Motor neuron (in vitro differentiated cells): ENCODE data around the gene IL1RL1. TPM values are rescaled to one million over a fixed set of nuclear protein-coding genes. Genes with fewer than 3 reads are reported as not detected.

Experiments
- ATAC-seq, 8 experiments: fragments of 200-7000 bp; cut with Tn5 transposase; replicated peaks in 6 of 8; 2 replicates each; pipeline ENCODE4 v1.8.0; 2021; ENCODE audit warnings: mild to moderate bottlenecking in 8 of 8, moderate library complexity in 8 of 8
- H3K27ac ChIP-seq, 2 donors: fragments of 250-450 bp; sonication (Bioruptor Pico); 2 replicates each; pipeline ENCODE4 v1.9.0; 2021; ENCODE audit warnings: antibody characterized with exemption in 2 of 2, mild to moderate bottlenecking in 2 of 2, moderate library complexity in 1 of 2
- H3K4me1 ChIP-seq, 2 donors: fragments of 250-450 bp; sonication (Bioruptor Pico); replicated peaks in 1 of 2; 2 replicates each; pipeline ENCODE4 v1.6.1; 2021; ENCODE audit warnings: antibody characterized with exemption in 2 of 2, mild to moderate bottlenecking in 2 of 2, moderate library complexity in 1 of 2
- H3K4me3 ChIP-seq, 5 donors: fragments of 250-450 bp; sonication (Bioruptor Pico); 2 replicates each; pipeline ENCODE4 v1.9.0; 2021; ENCODE audit warnings: antibody characterized with exemption in 5 of 5, mild to moderate bottlenecking in 5 of 5, moderate library complexity in 4 of 5
- WGBS, 10 experiments: fragments of 450-650 bp; shearing (Covaris generic); methylation state at CpG; one replicate each; pipeline ENCODE4 v1.0.0; 2022; 5-methylcytosine and 5-hydroxymethylcytosine counted together
- in situ Hi-C, 9 experiments: fragments of 400-800 bp; cut with MboI; loops; one replicate each; pipeline ENCODE4 v1.15.0; 2021; ENCODE audit warnings: low sequenced_read_pairs in 9 of 9, low pct_unique_long_range_greater_than_20kb in 2 of 9; ENCODE audit not compliant: unreplicated experiment in 9 of 9
- total RNA-seq, 8 experiments: library from RNA; unstranded; fragments of 300-600 nt; gene quantifications; 2 replicates each; pipeline versions ENCODE4 v1.2.3 to v1.2.4, GENCODE V29; 2022

The IL1RL1 gene
- total RNA-seq, 8 experiments from 2014 or later = 0.08 to 2.0 (median 0.34) TPM; not detected in 4

DNA sequence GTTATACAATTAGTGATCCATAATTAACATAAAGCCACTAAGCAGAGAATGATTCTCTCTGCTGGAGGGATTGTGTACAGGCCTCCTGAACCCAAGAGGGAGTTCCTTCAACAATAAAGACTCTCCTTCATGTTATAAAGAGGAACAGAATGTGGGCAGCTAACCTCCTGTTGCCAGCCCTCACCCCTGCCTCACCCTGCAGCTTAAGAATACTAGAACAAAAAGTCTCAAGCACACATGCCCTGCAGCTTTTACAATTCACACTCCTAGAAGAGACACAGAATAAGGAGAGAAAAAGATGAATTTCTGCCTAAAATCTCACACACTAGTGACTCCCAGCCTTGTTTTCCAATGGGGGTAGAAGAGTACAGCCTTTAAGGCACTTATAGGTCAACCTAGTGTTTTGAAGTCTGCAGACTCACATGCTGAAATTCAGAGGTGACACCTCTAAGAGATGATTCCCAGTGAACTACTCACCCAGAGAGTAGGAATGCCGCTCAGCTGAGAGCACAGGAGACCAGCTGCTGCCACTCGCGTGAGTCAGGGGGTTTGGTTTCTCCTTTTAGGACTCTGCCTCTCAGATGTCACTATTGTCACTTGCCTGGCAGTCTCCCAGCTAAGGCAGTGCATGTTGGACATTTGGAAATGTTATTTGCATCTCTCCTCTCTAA, 32.5 kb upstream of the IL1RL1 start:
- in situ Hi-C loops = no loop called here
- Histone ChIP-seq H3K4me1 (no peaks in the 10 kb centered on the region), H3K27ac (no peak overlapping the region), H3K4me3 (no peak overlapping the region)
- peak in 1 of 8 experiments; percentile 22 for ATAC-seq
- WGBS, 10 experiments = 20 to 80% (median 76%) methylated on average over 1 to 2 of the region's 3 CpGs; no CpG with 5 or more reads in 6 of the 10 experiments

DNA sequence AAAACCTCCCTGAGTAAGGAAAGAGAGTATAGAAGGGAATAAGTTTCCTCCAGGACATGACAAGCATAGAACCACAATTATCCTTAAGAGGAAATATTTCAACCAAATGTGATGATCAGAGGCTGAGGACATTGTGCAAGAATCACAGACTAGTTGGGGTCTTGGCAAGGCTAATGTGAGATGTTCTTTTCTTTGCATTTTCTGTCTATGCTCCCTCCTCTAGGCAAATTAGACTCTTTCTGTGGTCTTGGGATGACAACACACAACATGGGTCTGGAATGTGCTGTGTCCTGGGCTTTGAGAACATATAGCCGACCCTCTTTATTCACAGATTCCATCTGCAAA, 32.0 kb upstream of the IL1RL1 start:
- Histone ChIP-seq H3K4me1 (no peaks in the 10 kb centered on the region), H3K27ac (no peak overlapping the region), H3K4me3 (no peak overlapping the region)
- WGBS, 10 experiments = 0 to 100% (median 85%) methylated on average over 1 of the region's 1 CpG; no CpG with 5 or more reads in 4 of the 10 experiments
- in situ Hi-C loops = no loop called here
- ATAC-seq = no peak

- H3K27ac ChIP-seq = no peak overlapping the region
- no peak overlapping the region for H3K4me3 ChIP-seq
- H3K4me1 ChIP-seq = no peaks in the 10 kb centered on the region
- ATAC-seq = peak in 2 of 8 experiments; percentile 93 to 94
- 0 to 94% (median 68%) methylated on average over 2 of the region's 2 CpGs; no CpG with 5 or more reads in 4 of the 10 experiments for WGBS, 10 experiments
- in situ Hi-C loops = no loop called here
Measured at GRCh38 chr2:102282678-102283091, 28.7 kb upstream of the IL1RL1 start.

DNA sequence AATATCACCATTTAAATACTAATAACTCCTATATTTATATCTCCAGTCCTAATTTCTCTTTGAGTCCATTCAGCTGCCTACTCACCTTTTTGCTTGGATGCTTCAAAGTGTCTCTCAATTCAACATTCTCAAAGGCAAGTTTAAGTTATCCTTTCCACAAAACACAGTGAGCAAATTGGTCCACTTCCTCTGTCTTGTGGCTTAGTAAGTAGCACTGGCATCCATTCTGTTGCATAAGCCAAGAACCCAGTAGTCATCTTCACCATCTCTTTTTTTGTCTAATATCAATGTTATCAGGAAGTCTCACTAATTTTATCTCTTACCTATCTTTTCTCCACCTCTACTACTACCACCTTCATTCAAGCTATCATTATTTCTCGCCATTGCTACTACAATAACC, 27.4 kb upstream of the IL1RL1 start:
- Histone ChIP-seq H3K27ac (no peak overlapping the region), H3K4me3 (no peak overlapping the region), H3K4me1 (no peaks in the 10 kb centered on the region)
- in situ Hi-C loops = no loop called here
- no peak for ATAC-seq
- WGBS, 10 experiments = 50 to 100% (median 82%) methylated on average over 1 of the region's 1 CpG

GRCh38 chr2:102284611-102285010, 26.8 kb upstream of the IL1RL1 start:
- WGBS, 10 experiments = 62 to 100% (median 94%) methylated on average over 1 to 3 of the region's 3 CpGs; no CpG with 5 or more reads in 1 of the 10 experiments
- Histone ChIP-seq H3K4me1 (no peaks in the 10 kb centered on the region), H3K4me3 (no peak overlapping the region), H3K27ac (no peak overlapping the region)
- no peak for ATAC-seq
- in situ Hi-C loops = no loop called here

DNA sequence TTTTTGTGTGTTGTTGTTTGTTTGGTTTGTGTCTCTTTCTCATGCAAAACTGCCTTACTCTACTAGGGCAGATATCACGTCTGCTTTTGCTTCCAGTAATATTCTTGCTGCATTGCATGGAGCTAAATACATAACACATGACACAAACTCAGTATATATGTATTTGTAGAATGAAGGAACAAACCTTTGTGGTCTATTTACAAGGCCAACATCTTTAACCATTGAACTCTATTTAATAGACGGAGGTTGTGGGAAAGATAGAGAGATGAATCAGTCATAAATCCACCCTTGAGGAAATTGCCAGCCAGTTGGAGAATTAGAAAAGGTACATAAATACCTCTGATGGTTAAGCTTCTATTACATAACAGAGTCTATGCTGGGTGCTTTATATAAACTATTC, 26.0 kb upstream of the IL1RL1 start:
- Histone ChIP-seq H3K4me1 (no peaks in the 10 kb centered on the region), H3K4me3 (no peak overlapping the region), H3K27ac (no peak overlapping the region)
- 60 to 80% (median 75%) methylated on average over 1 to 2 of the region's 2 CpGs; no CpG with 5 or more reads in 3 of the 10 experiments for WGBS, 10 experiments
- ATAC-seq = no peak
- in situ Hi-C loops = no loop called here

GRCh38 chr2:102286041-102286440, 25.3 kb upstream of the IL1RL1 start:
- no peak overlapping the region for H3K27ac ChIP-seq
- no peaks in the 10 kb centered on the region for H3K4me1 ChIP-seq
- in situ Hi-C loops = no loop called here
- no peak overlapping the region for H3K4me3 ChIP-seq
- WGBS, 10 experiments = 25 to 95% (median 87%) methylated on average over 2 to 3 of the region's 3 CpGs; no CpG with 5 or more reads in 1 of the 10 experiments
- no peak for ATAC-seq

DNA sequence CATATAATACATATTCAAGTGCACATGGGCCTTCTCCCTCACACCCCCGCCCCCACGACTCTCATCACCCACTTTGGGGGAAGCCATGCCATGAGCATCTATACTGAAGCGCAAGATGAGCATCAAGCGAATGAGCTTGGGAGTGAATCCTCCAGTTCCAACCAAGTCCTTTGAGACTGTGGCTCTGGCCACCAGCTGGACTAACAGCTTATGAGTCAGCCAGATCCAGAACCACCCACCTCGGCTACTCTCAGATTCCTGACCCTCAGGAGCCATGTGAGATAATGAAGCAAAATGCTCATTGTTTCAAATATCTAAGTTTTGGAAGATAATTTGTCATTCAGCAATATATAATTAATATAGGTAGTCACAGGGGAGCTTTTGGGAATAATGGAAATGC, 22.2 kb upstream of the IL1RL1 start:
- Histone ChIP-seq H3K4me1 (no peaks in the 10 kb centered on the region), H3K27ac (no peak overlapping the region), H3K4me3 (no peak overlapping the region)
- peak in 2 of 8 experiments; percentile 90 to 91 for ATAC-seq
- in situ Hi-C loops = no loop called here
- WGBS, 10 experiments = 38 to 100% (median 87%) methylated on average over 1 to 5 of the region's 5 CpGs; no CpG with 5 or more reads in 4 of the 10 experiments

- H3K4me3 ChIP-seq = no peak overlapping the region
- no peak overlapping the region for H3K27ac ChIP-seq
- H3K4me1 ChIP-seq = no peaks in the 10 kb centered on the region
- no peak for ATAC-seq
- in situ Hi-C loops = no loop called here
Measured at GRCh38 chr2:102290594-102290993, 20.8 kb upstream of the IL1RL1 start.

GRCh38 chr2:102291319-102292075, 19.9 kb upstream of the IL1RL1 start:
- in situ Hi-C loops = no loop called here

GRCh38 chr2:102294802-102295489, 16.4 kb upstream of the IL1RL1 start:
- Histone ChIP-seq H3K4me1 (no peaks in the 10 kb centered on the region), H3K27ac (no peak overlapping the region), H3K4me3 (no peak overlapping the region)
- in situ Hi-C loops = no loop called here
- 20 to 100% (median 86%) methylated on average over 1 to 2 of the region's 3 CpGs; no CpG with 5 or more reads in 5 of the 10 experiments for WGBS, 10 experiments
- ATAC-seq = no peak

More at GRCh38 chr2:102291319-102292075, 19.9 kb upstream of the IL1RL1 start:
- ATAC-seq = no peak
- H3K27ac ChIP-seq = no peak overlapping the region
- H3K4me1 ChIP-seq = no peaks in the 10 kb centered on the region
- no peak overlapping the region for H3K4me3 ChIP-seq
- whole genome bisulfite sequencing, 10 experiments = 0 to 100% (median 88%) methylated on average over 1 to 3 of the region's 4 CpGs; no CpG with 5 or more reads in 2 of the 10 experiments

- Histone ChIP-seq H3K4me1 (no peaks in the 10 kb centered on the region), H3K27ac (no peak overlapping the region), H3K4me3 (no peak overlapping the region)
- in situ Hi-C loops = no loop called here
- no peak for ATAC-seq
- WGBS, 10 experiments = 22 to 100% (median 92%) methylated on average over 1 of the region's 1 CpG; no CpG with 5 or more reads in 2 of the 10 experiments
Measured at GRCh38 chr2:102295566-102295965, 15.8 kb upstream of the IL1RL1 start.

DNA sequence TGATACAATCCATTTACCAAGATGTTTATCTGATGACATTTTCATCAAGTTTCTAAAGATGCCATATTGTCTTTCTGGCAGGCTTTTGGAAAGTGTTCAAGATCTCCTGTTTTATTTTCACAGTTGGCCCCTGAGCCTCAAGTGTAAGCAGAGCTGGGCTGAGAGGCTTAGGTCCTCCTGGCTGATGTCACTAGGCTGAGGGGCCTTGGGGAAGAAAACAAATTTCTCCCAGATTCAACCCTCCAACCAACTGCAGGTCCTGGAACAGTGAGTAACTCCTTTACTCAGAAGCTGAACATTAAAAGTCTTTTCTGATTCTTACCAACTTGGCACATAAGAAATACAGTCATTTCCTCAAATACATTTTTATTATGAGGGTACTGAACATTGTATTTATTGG, 14.9 kb upstream of the IL1RL1 start:
- no peak for ATAC-seq
- in situ Hi-C loops = no loop called here
- H3K27ac ChIP-seq = no peak overlapping the region
- H3K4me3 ChIP-seq = no peak overlapping the region
- H3K4me1 ChIP-seq = no peaks in the 10 kb centered on the region
